Mesendoderm (in vitro differentiated cells): Measurements from ENCODE around the gene SLC25A1.

Experiments
- DNase-seq: peaks from one replicate; pipeline ENCODE4 v3.0.0; 2013
- H2AK5ac ChIP-seq: 2 replicates; pipeline ENCODE4 v1.6.1; 2013; ENCODE audit warnings: low read length, inconsistent platforms
- H2BK120ac ChIP-seq: 2 replicates; pipeline ENCODE4 v1.6.1; 2013; ENCODE audit warnings: low read depth, mild to moderate bottlenecking, low read length, moderate library complexity, mixed read lengths
- H2BK15ac ChIP-seq: replicated peaks from 2 replicates; pipeline ENCODE4 v1.6.1; 2013; ENCODE audit warnings: low read depth, mild to moderate bottlenecking, moderate library complexity
- H2BK5ac ChIP-seq: 2 replicates; pipeline ENCODE4 v1.6.1; 2013; ENCODE audit warnings: low read length, inconsistent platforms
- H3K18ac ChIP-seq: 2 replicates; pipeline ENCODE4 v1.6.1; 2013; ENCODE audit warnings: mild to moderate bottlenecking, low read length, mixed read lengths
- H3K23ac ChIP-seq: one replicate; pipeline ENCODE4 v1.6.1; 2013; ENCODE audit warnings: low read length
- H3K27ac ChIP-seq: 2 replicates; pipeline ENCODE4 v1.5.1; 2013; ENCODE audit warnings: low read depth, mild to moderate bottlenecking, inconsistent platforms, low read length, moderate library complexity
- H3K27me3 ChIP-seq: 2 replicates; pipeline ENCODE4 v1.6.1; 2013; ENCODE audit warnings: low read length, control low read depth, mild to moderate bottlenecking, inconsistent platforms; ENCODE audit not compliant: insufficient read depth, poor library complexity
- H3K36me3 ChIP-seq: 2 replicates; pipeline ENCODE4 v1.6.1; 2013; ENCODE audit warnings: low read length, inconsistent platforms; ENCODE audit not compliant: control insufficient read depth, insufficient read depth
- H3K4ac ChIP-seq: one replicate; pipeline ENCODE4 v1.6.1; 2013; ENCODE audit warnings: low read depth, mild to moderate bottlenecking, low read length, moderate library complexity
- H3K4me1 ChIP-seq: 2 replicates; pipeline ENCODE4 v1.6.1; 2013; ENCODE audit warnings: low read depth, low read length, inconsistent platforms; ENCODE audit not compliant: control insufficient read depth
- H3K4me2 ChIP-seq: 2 replicates; pipeline ENCODE4 v1.6.1; 2013; ENCODE audit warnings: low read length
- H3K4me3 ChIP-seq: 2 replicates; pipeline ENCODE4 v1.5.1; 2013; ENCODE audit warnings: mild to moderate bottlenecking, low read length
- H3K56ac ChIP-seq: one replicate; pipeline ENCODE4 v1.6.1; 2013; ENCODE audit warnings: low read length
- H3K79me1 ChIP-seq: 2 replicates; pipeline ENCODE4 v1.6.1; 2013; ENCODE audit warnings: low read length, inconsistent platforms
- H3K79me2 ChIP-seq: 2 replicates; pipeline ENCODE4 v1.6.1; 2013; ENCODE audit warnings: mild to moderate bottlenecking, low read length; ENCODE audit not compliant: control insufficient read depth, insufficient read depth
- H3K9ac ChIP-seq: 2 replicates; pipeline ENCODE4 v1.6.1; 2013; ENCODE audit warnings: low read length, inconsistent platforms
- H4K5ac ChIP-seq: one replicate; pipeline ENCODE4 v1.6.1; 2013; ENCODE audit warnings: low read length
- H4K8ac ChIP-seq: one replicate; pipeline ENCODE4 v1.6.1; 2013; ENCODE audit warnings: low read depth, mild to moderate bottlenecking, control low read depth, low read length, moderate library complexity
- whole genome bisulfite sequencing: extraction: QIAGEN DNeasy Blood & Tissue Kit; methylation state at CpG from one replicate; pipeline ENCODE4 v1.1.7; 2013; ENCODE audit warnings: low lambda C conversion rate, missing lambda C conversion rate; ENCODE audit not compliant: insufficient coverage; ENCODE audit errors: extremely low coverage; 5-methylcytosine and 5-hydroxymethylcytosine counted together

The SLC25A1 gene

GRCh38 chr22:19197997-19198865 lies 19.7 kb upstream of the SLC25A1 start:
- DNase-seq, result no peak
- H2BK5ac ChIP-seq, result no peak overlapping the region

DNA sequence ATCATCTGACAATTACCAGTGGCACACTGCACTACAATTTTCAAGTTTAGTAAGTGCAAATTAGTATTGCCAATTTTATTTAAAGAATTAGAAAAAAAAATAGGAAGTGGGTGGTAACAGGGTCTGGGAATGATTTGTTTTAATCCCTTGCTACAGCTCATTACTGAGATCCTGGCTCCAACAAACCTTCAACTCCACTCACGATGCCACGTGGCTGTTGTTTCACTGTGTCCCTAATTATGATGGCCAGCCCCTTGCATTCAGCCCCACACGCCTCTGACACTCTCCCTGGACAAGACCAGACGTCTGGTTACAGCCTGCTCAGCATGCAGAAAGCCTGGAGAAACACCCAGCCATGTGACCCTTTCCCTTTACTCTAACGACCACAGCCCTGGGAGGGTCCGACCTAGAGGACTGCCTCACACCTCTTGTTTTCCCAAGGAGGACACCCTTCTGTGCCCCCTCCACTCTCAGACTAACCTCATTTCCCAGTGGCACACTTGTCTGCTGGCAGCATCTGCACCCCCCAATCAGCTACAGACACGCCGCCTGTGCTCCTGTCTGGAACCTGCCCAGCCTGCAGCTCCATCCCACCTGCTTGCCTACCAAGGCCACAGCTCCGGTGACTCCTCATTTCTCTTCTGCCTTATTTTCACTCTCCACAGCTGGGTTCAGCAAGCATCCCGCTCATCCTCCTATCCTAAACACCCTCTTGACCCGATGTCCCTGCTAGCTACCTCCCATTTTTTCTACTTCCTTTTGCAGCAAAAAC lies 18.5 kb upstream of the SLC25A1 start:
- Histone ChIP-seq H3K56ac (no peak overlapping the region), H4K5ac (no peak overlapping the region), H3K4ac (no peak overlapping the region), H2BK15ac (no peak overlapping the region), H3K18ac (no peak overlapping the region), H2AK5ac (no peak overlapping the region), H3K4me2 (no peak overlapping the region), H2BK5ac (no peak overlapping the region), H3K4me3 (no peak overlapping the region), H2BK120ac (no peak overlapping the region), H3K79me1 (no peaks in the 10 kb centered on the region), H3K27ac (no peak overlapping the region), H3K23ac (no peak overlapping the region), H3K27me3 (no peaks in the 10 kb centered on the region), H3K9ac (no peak overlapping the region), H3K4me1 (no peaks in the 10 kb centered on the region), H3K36me3 (no peaks in the 10 kb centered on the region), H4K8ac (no peak overlapping the region), H3K79me2 (no peaks in the 10 kb centered on the region)
- DNase-seq, result no peak
- WGBS, result no CpG with 5 or more reads among the region's 11 CpGs

More at GRCh38 chr22:19197997-19198865, 19.7 kb upstream of the SLC25A1 start:
- Histone ChIP-seq H3K18ac (no peak overlapping the region), H3K4me3 (no peak overlapping the region), H3K4ac (no peak overlapping the region), H3K4me2 (no peak overlapping the region), H3K27me3 (no peaks in the 10 kb centered on the region), H2BK120ac (no peak overlapping the region), H3K4me1 (no peaks in the 10 kb centered on the region), H3K56ac (no peak overlapping the region), H4K8ac (no peak overlapping the region), H3K27ac (no peak overlapping the region), H3K23ac (no peak overlapping the region), H3K36me3 (no peaks in the 10 kb centered on the region), H2AK5ac (no peak overlapping the region), H3K79me2 (no peaks in the 10 kb centered on the region), H3K79me1 (no peaks in the 10 kb centered on the region), H4K5ac (no peak overlapping the region), H2BK15ac (no peak overlapping the region), H3K9ac (no peak overlapping the region)
- no CpG with 5 or more reads among the region's 10 CpGs for WGBS

DNA sequence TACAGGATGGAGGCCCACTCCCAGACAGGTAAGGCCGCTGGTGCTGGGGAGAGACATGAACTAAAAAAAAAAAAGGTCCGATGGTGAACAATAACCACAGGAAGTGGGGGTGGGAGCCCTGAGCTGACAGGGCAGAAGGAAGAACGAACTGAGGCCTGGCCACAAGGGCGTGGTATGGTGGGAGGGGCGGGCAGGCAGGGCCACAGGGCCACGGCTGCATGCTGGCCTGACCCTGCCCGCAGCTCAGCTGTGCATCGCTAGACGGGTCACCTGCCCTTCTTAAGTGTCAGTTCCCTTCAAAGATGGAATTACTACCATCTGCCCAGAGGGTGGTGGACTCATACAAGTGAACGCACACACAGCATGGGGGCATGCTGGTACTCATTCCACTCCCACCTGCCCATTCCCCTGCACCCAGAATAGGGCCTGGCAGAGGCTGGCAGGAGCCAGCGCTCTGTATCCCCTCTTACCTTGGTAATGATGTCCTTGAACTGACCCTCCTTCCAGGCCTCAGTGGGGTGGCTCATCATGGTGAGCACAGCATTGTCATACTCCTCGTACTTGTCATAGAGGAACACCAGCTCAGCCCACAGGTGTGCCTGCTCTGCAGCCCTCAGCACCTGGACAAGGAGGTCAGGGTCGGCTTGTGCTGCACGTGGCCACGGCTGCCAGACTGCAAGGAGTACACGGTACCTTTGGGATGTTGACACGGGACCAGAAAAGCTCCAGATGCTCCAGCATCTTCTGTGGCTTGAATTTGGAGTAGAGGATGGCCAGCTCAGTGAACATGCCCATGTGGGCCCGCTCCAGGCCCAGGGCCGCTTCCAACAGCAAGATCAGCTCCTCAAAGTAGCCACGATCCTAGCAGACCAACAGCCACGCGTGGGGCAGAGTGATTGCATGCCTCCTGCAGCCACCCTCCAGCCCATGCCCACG lies 17.5 kb upstream of the SLC25A1 start:
- H2AK5ac ChIP-seq, result no peak overlapping the region
- no peak overlapping the region for H3K23ac ChIP-seq
- no peak overlapping the region for H4K5ac ChIP-seq
- no peak overlapping the region for H2BK5ac ChIP-seq
- no peak overlapping the region for H2BK15ac ChIP-seq
- H3K79me1 ChIP-seq, result no peaks in the 10 kb centered on the region
- no peak overlapping the region for H3K56ac ChIP-seq
- H3K36me3 ChIP-seq, result no peaks in the 10 kb centered on the region
- no peak overlapping the region for H4K8ac ChIP-seq
- no peak overlapping the region for H3K27ac ChIP-seq
- H3K79me2 ChIP-seq, result no peaks in the 10 kb centered on the region
- H3K4me2 ChIP-seq, result no peak overlapping the region
- H3K27me3 ChIP-seq, result no peaks in the 10 kb centered on the region
- no peak overlapping the region for H3K4ac ChIP-seq
- H2BK120ac ChIP-seq, result no peak overlapping the region
- DNase-seq, result no peak
- no CpG with 5 or more reads among the region's 23 CpGs for WGBS
- H3K9ac ChIP-seq, result no peak overlapping the region
- H3K4me3 ChIP-seq, result no peak overlapping the region
- no peak overlapping the region for H3K18ac ChIP-seq
- H3K4me1 ChIP-seq, result no peaks in the 10 kb centered on the region

- DNase-seq, result no peak
- H2BK5ac ChIP-seq, result no peak overlapping the region
- H3K27ac ChIP-seq, result no peak overlapping the region
- no peaks in the 10 kb centered on the region for H3K36me3 ChIP-seq
- H3K4me1 ChIP-seq, result no peaks in the 10 kb centered on the region
- H3K4me2 ChIP-seq, result no peak overlapping the region
- no peak overlapping the region for H2BK120ac ChIP-seq
- H3K18ac ChIP-seq, result no peak overlapping the region
- no peak overlapping the region for H3K4ac ChIP-seq
- no peak overlapping the region for H4K5ac ChIP-seq
- no peaks in the 10 kb centered on the region for H3K79me1 ChIP-seq
- H3K27me3 ChIP-seq, result no peaks in the 10 kb centered on the region
- no peak overlapping the region for H3K23ac ChIP-seq
- H3K79me2 ChIP-seq, result no peaks in the 10 kb centered on the region
- H2AK5ac ChIP-seq, result no peak overlapping the region
- H3K9ac ChIP-seq, result no peak overlapping the region
- H4K8ac ChIP-seq, result no peak overlapping the region
- H2BK15ac ChIP-seq, result no peak overlapping the region
- no peak overlapping the region for H3K4me3 ChIP-seq
- H3K56ac ChIP-seq, result no peak overlapping the region
- no CpG with 5 or more reads among the region's 16 CpGs for WGBS
Measured at GRCh38 chr22:19194766-19195536, 16.4 kb upstream of the SLC25A1 start.

DNA sequence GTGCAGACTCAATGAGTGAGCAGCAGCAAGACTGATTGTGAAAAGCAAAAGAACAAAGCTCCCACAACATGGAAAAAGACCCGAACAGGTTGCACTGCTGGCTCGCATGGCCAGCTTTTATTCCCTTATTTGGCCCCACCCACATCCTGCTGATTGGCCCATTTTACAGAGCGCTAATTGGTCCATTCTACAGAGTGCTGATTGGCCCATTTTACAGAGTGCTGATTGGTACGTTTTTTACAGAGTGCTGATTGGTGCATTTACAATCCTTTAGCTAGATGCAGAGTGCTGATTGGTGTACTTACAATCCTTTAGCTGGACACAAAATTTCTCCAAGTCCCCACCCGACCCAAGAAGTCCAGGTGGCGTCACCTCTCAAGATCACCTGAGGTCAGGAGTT lies 15.3 kb upstream of the SLC25A1 start:
- Histone ChIP-seq H3K79me2 (no peaks in the 10 kb centered on the region), H3K4me1 (no peaks in the 10 kb centered on the region), H3K4me2 (no peak overlapping the region), H3K18ac (no peak overlapping the region), H2AK5ac (no peak overlapping the region), H3K4me3 (no peak overlapping the region), H3K9ac (no peak overlapping the region), H2BK120ac (no peak overlapping the region), H3K79me1 (no peaks in the 10 kb centered on the region), H4K8ac (no peak overlapping the region), H2BK15ac (no peak overlapping the region), H2BK5ac (no peak overlapping the region), H3K56ac (no peak overlapping the region), H4K5ac (no peak overlapping the region), H3K36me3 (no peaks in the 10 kb centered on the region), H3K23ac (no peak overlapping the region), H3K27me3 (no peaks in the 10 kb centered on the region), H3K27ac (no peak overlapping the region), H3K4ac (no peak overlapping the region)
- no CpG with 5 or more reads among the region's 6 CpGs for WGBS
- no peak for DNase-seq
